B cell (primary cell): Measurements from ENCODE around the gene MBOAT7.

Experiments
- CTCF ChIP-seq: fragments of 200-600 bp; IDR thresholded peaks from one replicate; pipeline ENCODE4 v1.8.0; 2022; ENCODE audit warnings: antibody characterized with exemption, mild to moderate bottlenecking
- EZH2 ChIP-seq: IDR thresholded peaks from 2 replicates; pipeline ENCODE4 v1.6.1; 2012; ENCODE audit warnings: borderline replicate concordance, low read depth, mild to moderate bottlenecking, moderate library complexity, low read length; ENCODE audit not compliant: insufficient read depth, poor library complexity, severe bottlenecking

DNA sequence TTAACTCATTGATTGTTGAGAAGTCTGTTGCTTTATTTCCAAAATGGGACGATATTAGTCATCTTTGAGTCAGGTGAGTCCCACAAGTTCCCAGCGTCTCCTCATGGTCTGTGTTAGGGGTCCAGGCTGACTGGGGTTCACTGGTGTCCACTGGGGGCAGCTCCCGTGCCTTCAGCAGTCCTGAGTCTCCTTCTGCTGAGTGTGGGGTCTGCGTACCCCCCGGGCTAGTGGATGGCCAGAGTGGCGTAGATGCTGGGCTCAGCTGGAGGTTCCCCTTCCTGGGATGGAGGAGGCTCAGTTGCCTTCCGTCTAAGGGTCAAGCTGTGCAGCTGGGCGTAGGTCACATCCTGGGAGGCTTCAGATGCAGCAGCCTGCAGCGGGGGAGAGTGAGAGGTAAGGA, 27.5 kb upstream of the MBOAT7 start:
- TF ChIP-seq EZH2 (no peak), CTCF (no peak)
